H1 (cell line): Measurements from ENCODE around the gene HRH2. TPM values are rescaled to one million over a fixed set of nuclear protein-coding genes. Genes with fewer than 3 reads are reported as not detected.

Experiments
- CTCF ChIA-PET: fragments of 300-600 bp; sonication (Branson Sonifier 250); formaldehyde crosslinking; loops from one replicate; lab custom pipeline; 2021; ENCODE audit not compliant: partially characterized antibody; lab: Charles Lee
- POLR2A ChIA-PET: fragments of 300-600 bp; sonication (Branson Sonifier 250); formaldehyde crosslinking; loops from one replicate; lab custom pipeline; 2021; ENCODE audit warnings: inconsistent platforms; ENCODE audit not compliant: partially characterized antibody; lab: Charles Lee
- DNase-seq, 2 experiments: peaks; one replicate each; pipeline versions ENCODE4 v3.0.0 to v3.0.0-alpha.2; 2010 to 2022; ENCODE audit warnings: low spot score in 2 of 2, low read depth in 1 of 2, mixed read lengths in 1 of 2
- FAIRE-seq: peaks from 2 replicates; lab custom pipeline; 2011; peaks lifted over from hg19 to GRCh38; lab: Jason Lieb, UNC
- H2AFZ ChIP-seq: 2 replicates; pipeline ENCODE4 v1.8.1; 2012; ENCODE audit warnings: low read length, inconsistent platforms
- H2AK5ac ChIP-seq: 2 replicates; pipeline ENCODE4 v1.6.1; 2013; ENCODE audit warnings: low read depth, low read length
- H2BK120ac ChIP-seq: replicated peaks from 2 replicates; pipeline ENCODE3; 2013; ENCODE audit warnings: low read depth, low read length, inconsistent platforms
- H2BK12ac ChIP-seq: 2 replicates; pipeline ENCODE4 v1.6.1; 2013; ENCODE audit warnings: low read depth, low read length
- H2BK15ac ChIP-seq: 2 replicates; pipeline ENCODE4 v1.6.1; 2013; ENCODE audit warnings: low read length
- H2BK20ac ChIP-seq: 2 replicates; pipeline ENCODE4 v1.6.1; 2013; ENCODE audit warnings: low read length
- H2BK5ac ChIP-seq: 2 replicates; pipeline ENCODE4 v1.6.1; 2013; ENCODE audit warnings: low read depth, low read length
- H3K14ac ChIP-seq: 2 replicates; pipeline ENCODE4 v1.6.1; 2013; ENCODE audit warnings: inconsistent platforms; ENCODE audit not compliant: insufficient read length
- H3K18ac ChIP-seq: 2 replicates; pipeline ENCODE4 v1.6.1; 2013; ENCODE audit warnings: low read length; ENCODE audit errors: extremely low read depth
- H3K23ac ChIP-seq: 2 replicates; pipeline ENCODE4 v1.6.1; 2013; ENCODE audit warnings: inconsistent platforms; ENCODE audit not compliant: insufficient read length
- H3K23me2 ChIP-seq: 2 replicates; pipeline ENCODE4 v1.6.1; 2013; ENCODE audit warnings: low read depth, low read length
- H3K27ac ChIP-seq: 2 replicates; pipeline ENCODE4 v1.6.1; 2011; ENCODE audit warnings: low read depth, low read length, inconsistent platforms
- H3K27me3 ChIP-seq, 4 experiments: replicated peaks in 1 of 4; 1 replicate in 1 of 4; 2 replicates in 3 of 4; pipeline versions ENCODE4 v1.6.1 to v1.8.1; 2011 to 2013; ENCODE audit warnings: low read length in 3 of 4, mild to moderate bottlenecking in 3 of 4, inconsistent platforms in 2 of 4, mixed read lengths in 2 of 4, moderate library complexity in 1 of 4; ENCODE audit not compliant: control insufficient read depth in 3 of 4, insufficient read depth in 3 of 4; ENCODE audit errors: extremely low read depth in 1 of 4
- H3K36me3 ChIP-seq, 4 experiments: 2 replicates each; pipeline versions ENCODE4 v1.6.1 to v1.8.1; 2011 to 2013; ENCODE audit warnings: mild to moderate bottlenecking in 4 of 4, low read length in 3 of 4, moderate library complexity in 2 of 4, control low read depth in 1 of 4, inconsistent platforms in 1 of 4; ENCODE audit not compliant: insufficient read depth in 4 of 4, control insufficient read depth in 2 of 4
- H3K4ac ChIP-seq: replicated peaks from 2 replicates; pipeline ENCODE3; 2013; ENCODE audit warnings: low read length, low read depth, mixed read lengths, inconsistent platforms; ENCODE audit not compliant: insufficient read length
- H3K4me1 ChIP-seq, 4 experiments: replicated peaks in 1 of 4; 1 replicate in 1 of 4; 2 replicates in 3 of 4; pipeline versions ENCODE4 v1.6.1 to v1.8.1; 2011 to 2013; ENCODE audit warnings: low read length in 3 of 4, inconsistent platforms in 2 of 4, mixed read lengths in 1 of 4; ENCODE audit not compliant: insufficient read depth in 4 of 4, control insufficient read depth in 3 of 4
- H3K4me2 ChIP-seq, 2 experiments: 2 replicates each; pipeline versions ENCODE4 v1.6.1 to v1.8.1; 2011 to 2013; ENCODE audit warnings: low read depth in 2 of 2, low read length in 2 of 2, control low read depth in 1 of 2, inconsistent platforms in 1 of 2, mild to moderate bottlenecking in 1 of 2; ENCODE audit not compliant: insufficient read depth in 1 of 2
- H3K4me3 ChIP-seq, 4 experiments: fragments of 200-600, 300-600 bp in 1 of 4; sonication (generic), shearing (Covaris generic), sonication (Bioruptor Twin) in 1 of 4; 2 replicates each; pipeline versions ENCODE4 v1.5.1 to v1.8.1; 2011 to 2016; ENCODE audit warnings: low read length in 4 of 4, low read depth in 3 of 4, control low read depth in 2 of 4, inconsistent platforms in 2 of 4, mild to moderate bottlenecking in 2 of 4, mixed read lengths in 1 of 4, moderate library complexity in 1 of 4; ENCODE audit not compliant: insufficient read depth in 2 of 4; ENCODE audit errors: extremely low read depth in 1 of 4
- H3K56ac ChIP-seq: replicated peaks from 2 replicates; pipeline ENCODE3; 2013; ENCODE audit warnings: low read depth, mild to moderate bottlenecking, mixed read lengths, low read length, inconsistent platforms; ENCODE audit not compliant: insufficient read length
- H3K79me1 ChIP-seq: 2 replicates; pipeline ENCODE4 v1.6.1; 2013; ENCODE audit warnings: low read depth, low read length, control low read depth
- H3K79me2 ChIP-seq, 2 experiments: 2 replicates each; pipeline versions ENCODE4 v1.6.1 to v1.8.1; 2012 to 2013; ENCODE audit warnings: low read length in 2 of 2, mild to moderate bottlenecking in 2 of 2, inconsistent platforms in 1 of 2; ENCODE audit not compliant: insufficient read depth in 2 of 2, control insufficient read depth in 1 of 2
- H3K9ac ChIP-seq, 4 experiments: replicated peaks in 1 of 4; 1 replicate in 1 of 4; 2 replicates in 3 of 4; pipeline versions ENCODE4 v1.6.1 to v1.8.1; 2011 to 2013; ENCODE audit warnings: low read depth in 3 of 4, low read length in 3 of 4, control low read depth in 2 of 4, mild to moderate bottlenecking in 2 of 4, moderate library complexity in 2 of 4, inconsistent platforms in 1 of 4; ENCODE audit errors: extremely low read depth in 1 of 4
- H3K9me3 ChIP-seq, 2 experiments: 2 replicates each; pipeline versions ENCODE4 v1.6.1 to v1.8.1; 2012 to 2013; ENCODE audit warnings: mild to moderate bottlenecking in 2 of 2, moderate library complexity in 2 of 2, control low read depth in 1 of 2, inconsistent platforms in 1 of 2, low read depth in 1 of 2, low read length in 1 of 2, mixed read lengths in 1 of 2; ENCODE audit not compliant: insufficient read depth in 2 of 2
- H4K20me1 ChIP-seq, 2 experiments: replicated peaks in 1 of 2; 2 replicates each; pipeline versions ENCODE3 to v1.8.1; 2011 to 2013; ENCODE audit warnings: inconsistent platforms in 2 of 2, low read length in 2 of 2, mild to moderate bottlenecking in 1 of 2; ENCODE audit not compliant: insufficient read depth in 2 of 2, control insufficient read depth in 1 of 2
- H4K5ac ChIP-seq: 2 replicates; pipeline ENCODE4 v1.6.1; 2013; ENCODE audit warnings: low read length, low read depth, mixed read lengths, inconsistent platforms; ENCODE audit not compliant: insufficient read length
- H4K8ac ChIP-seq: 2 replicates; pipeline ENCODE4 v1.8.0; 2013; ENCODE audit warnings: mild to moderate bottlenecking, moderate library complexity, low read length, inconsistent platforms; ENCODE audit not compliant: insufficient read depth; ENCODE audit errors: extremely low read depth
- H4K91ac ChIP-seq: replicated peaks from 2 replicates; pipeline ENCODE3; 2013; ENCODE audit warnings: low read length, mixed read lengths, inconsistent platforms; ENCODE audit not compliant: insufficient read length
- JUND ChIP-seq: IDR thresholded peaks from 2 replicates; pipeline ENCODE4 v1.6.1; 2011; ENCODE audit warnings: mild to moderate bottlenecking, improper control_type of control experiment, low read length
- SIRT6 ChIP-seq: IDR thresholded peaks from one replicate; pipeline ENCODE4 v1.7.1; 2012; ENCODE audit warnings: low read length, inconsistent platforms
- WGBS, 2 experiments: shearing (Covaris generic) in 1 of 2; methylation state at CpG; one replicate each; pipeline versions ENCODE4 v1.1.6 to v1.1.7; 2013 to 2015; ENCODE audit warnings: low lambda C conversion rate in 2 of 2, mixed read lengths in 2 of 2, inconsistent platforms in 1 of 2, low coverage in 1 of 2, missing lambda C conversion rate in 1 of 2; ENCODE audit not compliant: insufficient replicate concordance in 2 of 2, insufficient coverage in 1 of 2, insufficient read length in 1 of 2; ENCODE audit errors: extremely low coverage in 1 of 2, missing lambda C conversion rate in 1 of 2; 5-methylcytosine and 5-hydroxymethylcytosine counted together
- polyA plus RNA-seq, 7 experiments: library from polyadenylated mRNA; depleted of rRNA in 3 of 7; stranded (reverse) in 5 of 7; unstranded in 2 of 7; fragments of >200 nt in 5 of 7; fragments of 200-250 nt in 2 of 7; gene quantifications; 1 replicate in 5 of 7; 2 replicates in 1 of 7; 4 replicates in 1 of 7; pipeline versions ENCODE4 v1.2.1 to v1.2.3, GENCODE V29; 2011 to 2013; ENCODE audit warnings: missing spikeins in 2 of 7, mixed read lengths in 2 of 7
- total RNA-seq: library from RNA; stranded (reverse); fragmentation: NEBNext Ultra II Directional; extraction: Animal tissue kit (Norgen Biotek cat#: 25700); gene quantifications from 2 replicates; pipeline ENCODE4 v1.2.1, GENCODE V29; 2021

Gene HRH2
- total and polyA plus RNA-seq, 2 of the 8 experiments (the other 6 are each of a cell fraction or from before 2014, with no cell fraction given): 7.8 to 8.1 TPM

- Histone ChIP-seq H3K27ac (no peak overlapping the region), H4K8ac (no peak overlapping the region), H4K5ac (no peak overlapping the region), H3K23ac (no peak overlapping the region), H3K4me3 (no peak overlapping the region), H2BK120ac (no peak overlapping the region), H2BK20ac (no peak overlapping the region), H3K79me2 (no peaks in the 10 kb centered on the region), H2BK12ac (no peak overlapping the region), H3K36me3 (no peaks in the 10 kb centered on the region), H3K14ac (no peak overlapping the region), H2BK15ac (no peak overlapping the region), H2AFZ (no peak overlapping the region), H3K56ac (no peak overlapping the region), H2BK5ac (no peak overlapping the region), H4K91ac (no peak overlapping the region), H3K9me3 (peaks cover 3 to 5% of the 10 kb centered on the region in 2 experiments; a peak in 2 of 4 replicates), H3K4ac (no peak overlapping the region), H3K79me1 (no peaks in the 10 kb centered on the region), H4K20me1 (peaks cover 0 to 1% of the 10 kb centered on the region in 2 experiments), H3K27me3 (no peaks in the 10 kb centered on the region), H3K4me1 (no peaks in the 10 kb centered on the region; a peak in 3 of 7 replicates), H3K18ac (no peak overlapping the region), H3K9ac (no peak overlapping the region), H3K23me2 (peaks cover 2% of the 10 kb centered on the region; the same call in 1 of the 2 replicates), H3K4me2 (no peak overlapping the region), H2AK5ac (no peak overlapping the region)
- no peak for FAIRE-seq
- no peak for DNase-seq
- TF ChIP-seq JUND (no peak), SIRT6 (no peak)
- WGBS, 2 experiments: 81% methylated on average over 10 of the region's 10 CpGs; no CpG with 5 or more reads in 1 of the 2 experiments
- POLR2A ChIA-PET: no interaction called here
- CTCF ChIA-PET: interaction anchor here (0.9 to 1.8 kb wide), 7 partner anchors 15 to 137 kb away, joined by 3 to 6 read pairs (median 4); partner anchors contain the start of gene CPLX2
Measured at GRCh38 chr5:175734501-175734900, 76.6 kb downstream of the HRH2 start.
